GM23338 (cell line): ENCODE data around the gene WDR27. TPM values are rescaled to one million over a fixed set of nuclear protein-coding genes. Genes with fewer than 3 reads are reported as not detected.
"Not testable (repeated sequence)": the region's sequence is repeated elsewhere in the genome, so short reads cannot be mapped to it uniquely, and the experiment has no call there.

Source experiments
- ATAC-seq: fragments of 200-7000 bp; cut with Tn5 transposase; 3 replicates; pipeline ENCODE4 v1.9.1; 2020
- DNase-seq: peaks from one replicate; pipeline ENCODE4 v3.0.0-alpha.2; 2015; ENCODE audit warnings: low spot score
- H2AFZ ChIP-seq: fragments of 200-600 bp; sonication (generic); 2 replicates; pipeline ENCODE4 v1.8.0; 2016; ENCODE audit warnings: antibody characterized with exemption, mild to moderate bottlenecking, moderate library complexity
- H3F3A ChIP-seq: fragments of 200-600 bp; sonication (generic); replicated peaks from 2 replicates; pipeline ENCODE4 v1.8.0; 2017; ENCODE audit warnings: antibody characterized with exemption, mixed run types, low read depth
- H3K27ac ChIP-seq: fragments of 200-600 bp; sonication (generic); 2 replicates; pipeline ENCODE4 v1.6.1; 2016; ENCODE audit warnings: low read depth
- H3K27me3 ChIP-seq: fragments of 200-600 bp; sonication (generic); 2 replicates; pipeline ENCODE4 v1.8.0; 2016; ENCODE audit warnings: mild to moderate bottlenecking, mixed run types, moderate library complexity; ENCODE audit not compliant: insufficient read depth
- H3K36me3 ChIP-seq: fragments of 200-600 bp; sonication (generic); 2 replicates; pipeline ENCODE4 v1.8.0; 2016; ENCODE audit warnings: mild to moderate bottlenecking; ENCODE audit not compliant: insufficient read depth
- H3K4me1 ChIP-seq: fragments of 200-600 bp; sonication (generic); 2 replicates; pipeline ENCODE4 v1.8.0; 2016; ENCODE audit warnings: mild to moderate bottlenecking, moderate library complexity; ENCODE audit not compliant: insufficient read depth
- H3K4me2 ChIP-seq: fragments of 200-600 bp; sonication (generic); 2 replicates; pipeline ENCODE4 v1.7.1; 2017; ENCODE audit warnings: mixed run types
- H3K4me3 ChIP-seq: fragments of 200-600 bp; sonication (generic); 2 replicates; pipeline ENCODE4 v1.6.1; 2016; ENCODE audit warnings: mixed run types
- H3K79me2 ChIP-seq: fragments of 200-600 bp; sonication (generic); replicated peaks from 2 replicates; pipeline ENCODE4 v1.8.0; 2017; ENCODE audit warnings: mild to moderate bottlenecking; ENCODE audit not compliant: insufficient read depth
- H3K9me2 ChIP-seq: fragments of 200-600 bp; sonication (generic); 2 replicates; pipeline ENCODE4 v1.8.0; 2017; ENCODE audit not compliant: insufficient read depth
- H4K20me1 ChIP-seq: fragments of 200-600 bp; sonication (generic); replicated peaks from 2 replicates; pipeline ENCODE4 v1.8.0; 2017; ENCODE audit warnings: mild to moderate bottlenecking; ENCODE audit not compliant: insufficient read depth
- H3K27ac Mint-ChIP-seq: 2 replicates; pipeline ENCODE4 v1.8.0; 2020; ENCODE audit warnings: inconsistent platforms, mild to moderate bottlenecking, moderate library complexity, mixed read lengths
- H3K27me3 Mint-ChIP-seq: 3 replicates; pipeline ENCODE4 v1.8.0; 2022; ENCODE audit warnings: low read depth, mild to moderate bottlenecking, moderate library complexity, mixed read lengths, inconsistent platforms; ENCODE audit not compliant: insufficient read depth, poor library complexity
- H3K36me3 Mint-ChIP-seq: 3 replicates; pipeline ENCODE4 v1.8.0; 2021; ENCODE audit warnings: low read depth, mild to moderate bottlenecking, inconsistent platforms, moderate library complexity, mixed read lengths
- H3K4me1 Mint-ChIP-seq: 3 replicates; pipeline ENCODE4 v1.8.0; 2020; ENCODE audit warnings: mild to moderate bottlenecking, inconsistent platforms, mixed read lengths
- H3K4me3 Mint-ChIP-seq: 3 replicates; pipeline ENCODE4 v1.8.0; 2021; ENCODE audit warnings: moderate library complexity, mild to moderate bottlenecking, inconsistent platforms, mixed read lengths
- H3K9me3 Mint-ChIP-seq: 3 replicates; pipeline ENCODE4 v1.8.0; 2020; ENCODE audit warnings: moderate library complexity, mild to moderate bottlenecking, inconsistent platforms, mixed read lengths
- CREB1 ChIP-seq: fragments of 250-450 bp; sonication (Bioruptor Pico); IDR thresholded peaks from 2 replicates; pipeline ENCODE4 v1.5.0; 2020; ENCODE audit warnings: low read depth, mild to moderate bottlenecking, moderate library complexity
- EZH2 ChIP-seq: fragments of 200-600 bp; sonication (generic); IDR thresholded peaks from one replicate; pipeline ENCODE4 v1.8.0; 2017; ENCODE audit warnings: antibody characterized with exemption, mild to moderate bottlenecking, low read depth; ENCODE audit not compliant: unreplicated experiment
- STAT1 ChIP-seq: IDR thresholded peaks from one replicate; pipeline ENCODE4 v1.6.1; 2016; ENCODE audit warnings: antibody characterized with exemption; ENCODE audit not compliant: unreplicated experiment
- ZNF114 ChIP-seq: fragments of 250-450 bp; sonication (Bioruptor Pico); IDR thresholded peaks from 2 replicates; pipeline ENCODE4 v1.5.0; 2020; ENCODE audit warnings: mild to moderate bottlenecking, moderate library complexity
- ZNF331 ChIP-seq: fragments of 250-450 bp; sonication (Bioruptor Pico); IDR thresholded peaks from 2 replicates; pipeline ENCODE4 v1.5.0; 2020; ENCODE audit warnings: low read depth, mild to moderate bottlenecking, moderate library complexity
- polyA plus RNA-seq: library from polyadenylated mRNA; unstranded; fragments of >200 nt; fragmentation: Nextera tagmentation; extraction: Ambion mirVana; gene quantifications from 2 replicates; pipeline ENCODE4 v1.2.1, GENCODE V29; 2016
- total RNA-seq: library from RNA; depleted of rRNA; stranded (reverse); fragments of >200 nt; shearing (Covaris generic); gene quantifications from 2 replicates; pipeline ENCODE4 v1.2.3, GENCODE V29; 2014
- TF ChIP-seq, protein P1 (sequence below), 2 experiments: fragments of 200-600 bp in 1 of 2; sonication (generic) in 1 of 2; conservative IDR thresholded peaks; 2 replicates each; pipeline versions ENCODE4 v1.5.1 to v1.6.1; 2016 to 2017; ENCODE audit warnings: antibody characterized with exemption in 2 of 2, low read depth in 2 of 2, mild to moderate bottlenecking in 2 of 2, moderate library complexity in 1 of 2
- TF ChIP-seq, protein P2 (sequence below): IDR thresholded peaks from 2 replicates; pipeline ENCODE4 v1.6.1; 2016; ENCODE audit warnings: antibody characterized with exemption

Gene WDR27
- total and polyA plus RNA-seq, 2 experiments from 2014 or later = 55.3 to 80.4 TPM

DNA sequence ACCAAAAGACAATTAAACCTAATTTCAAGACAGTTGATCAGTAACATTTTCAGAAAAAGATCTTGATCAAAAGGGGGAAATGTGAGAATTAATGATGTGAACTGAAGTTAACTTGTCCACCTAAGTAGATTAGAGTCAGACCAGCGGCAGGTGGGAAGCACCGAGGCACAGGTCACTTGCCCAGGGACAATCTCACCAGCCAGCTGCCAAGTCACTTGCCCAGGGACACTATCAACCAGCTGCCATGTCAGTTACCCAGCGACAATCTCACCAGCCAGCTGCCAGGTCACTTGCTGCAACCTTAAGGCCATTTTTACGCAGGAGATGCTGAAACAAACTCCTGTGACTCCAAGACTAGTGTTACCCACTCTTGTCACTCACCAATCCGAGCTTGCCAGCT, 260.5 kb downstream of the WDR27 start (continued):
- TF ChIP-seq EZH2 (no peak), ZNF331 (CRISPR knock-in tag) (no peak), ZNF114 (CRISPR knock-in tag) (no peak)
- TF ChIP-seq, protein P1, sequence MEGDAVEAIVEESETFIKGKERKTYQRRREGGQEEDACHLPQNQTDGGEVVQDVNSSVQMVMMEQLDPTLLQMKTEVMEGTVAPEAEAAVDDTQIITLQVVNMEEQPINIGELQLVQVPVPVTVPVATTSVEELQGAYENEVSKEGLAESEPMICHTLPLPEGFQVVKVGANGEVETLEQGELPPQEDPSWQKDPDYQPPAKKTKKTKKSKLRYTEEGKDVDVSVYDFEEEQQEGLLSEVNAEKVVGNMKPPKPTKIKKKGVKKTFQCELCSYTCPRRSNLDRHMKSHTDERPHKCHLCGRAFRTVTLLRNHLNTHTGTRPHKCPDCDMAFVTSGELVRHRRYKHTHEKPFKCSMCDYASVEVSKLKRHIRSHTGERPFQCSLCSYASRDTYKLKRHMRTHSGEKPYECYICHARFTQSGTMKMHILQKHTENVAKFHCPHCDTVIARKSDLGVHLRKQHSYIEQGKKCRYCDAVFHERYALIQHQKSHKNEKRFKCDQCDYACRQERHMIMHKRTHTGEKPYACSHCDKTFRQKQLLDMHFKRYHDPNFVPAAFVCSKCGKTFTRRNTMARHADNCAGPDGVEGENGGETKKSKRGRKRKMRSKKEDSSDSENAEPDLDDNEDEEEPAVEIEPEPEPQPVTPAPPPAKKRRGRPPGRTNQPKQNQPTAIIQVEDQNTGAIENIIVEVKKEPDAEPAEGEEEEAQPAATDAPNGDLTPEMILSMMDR (conservative IDR thresholded peaks at IDR 0.05; ENCODE audit: low read depth in 2 of 2) = no peak

DNA sequence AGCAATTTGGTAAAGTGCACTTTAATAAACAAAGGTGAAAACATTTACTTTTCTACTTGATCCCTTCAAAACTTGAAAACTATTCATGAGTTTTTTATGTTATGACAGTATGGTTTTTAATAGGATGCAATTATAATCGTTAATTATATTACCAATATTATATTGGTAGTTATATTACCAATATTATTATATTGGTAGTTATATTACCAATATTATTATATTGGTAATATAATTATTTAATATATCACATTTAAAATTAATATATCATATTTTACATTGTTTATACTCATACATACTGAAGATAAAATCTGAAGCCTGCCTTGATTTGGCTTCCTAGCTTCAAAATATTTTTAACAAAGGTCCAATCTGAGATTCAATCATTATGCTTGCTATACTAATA, 262.1 kb downstream of the WDR27 start:
- Histone ChIP-seq H3K4me2 (no peak overlapping the region), H3K4me3 (no peak overlapping the region), H3K4me1 (no peaks in the 10 kb centered on the region), H3K79me2 (no peaks in the 10 kb centered on the region), H3K27ac (no peak overlapping the region), H4K20me1 (no peaks in the 10 kb centered on the region), H3K27me3 (no peaks in the 10 kb centered on the region), H3K36me3 (no peaks in the 10 kb centered on the region), H2AFZ (no peak overlapping the region), H3F3A (no peaks in the 10 kb centered on the region), H3K9me2 (no peaks in the 10 kb centered on the region; the same call in 1 of the 2 replicates)
- Mint-ChIP-seq H3K27ac (no peak overlapping the region), H3K4me3 (no peak overlapping the region), H3K9me3 (peaks cover 11% of the 10 kb centered on the region), H3K4me1 (no peaks in the 10 kb centered on the region), H3K27me3 (peaks cover 2% of the 10 kb centered on the region), H3K36me3 (peaks cover 8% of the 10 kb centered on the region; the same call in 2 of the 3 replicates)
- ATAC-seq = no peak
- TF ChIP-seq STAT1 (no peak), CREB1 (no peak)
- TF ChIP-seq, protein P2, sequence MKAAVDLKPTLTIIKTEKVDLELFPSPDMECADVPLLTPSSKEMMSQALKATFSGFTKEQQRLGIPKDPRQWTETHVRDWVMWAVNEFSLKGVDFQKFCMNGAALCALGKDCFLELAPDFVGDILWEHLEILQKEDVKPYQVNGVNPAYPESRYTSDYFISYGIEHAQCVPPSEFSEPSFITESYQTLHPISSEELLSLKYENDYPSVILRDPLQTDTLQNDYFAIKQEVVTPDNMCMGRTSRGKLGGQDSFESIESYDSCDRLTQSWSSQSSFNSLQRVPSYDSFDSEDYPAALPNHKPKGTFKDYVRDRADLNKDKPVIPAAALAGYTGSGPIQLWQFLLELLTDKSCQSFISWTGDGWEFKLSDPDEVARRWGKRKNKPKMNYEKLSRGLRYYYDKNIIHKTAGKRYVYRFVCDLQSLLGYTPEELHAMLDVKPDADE = no peak
- TF ChIP-seq, protein P1 (conservative IDR thresholded peaks at IDR 0.05; ENCODE audit: low read depth in 2 of 2) = no peak
- no peak for DNase-seq

DNA sequence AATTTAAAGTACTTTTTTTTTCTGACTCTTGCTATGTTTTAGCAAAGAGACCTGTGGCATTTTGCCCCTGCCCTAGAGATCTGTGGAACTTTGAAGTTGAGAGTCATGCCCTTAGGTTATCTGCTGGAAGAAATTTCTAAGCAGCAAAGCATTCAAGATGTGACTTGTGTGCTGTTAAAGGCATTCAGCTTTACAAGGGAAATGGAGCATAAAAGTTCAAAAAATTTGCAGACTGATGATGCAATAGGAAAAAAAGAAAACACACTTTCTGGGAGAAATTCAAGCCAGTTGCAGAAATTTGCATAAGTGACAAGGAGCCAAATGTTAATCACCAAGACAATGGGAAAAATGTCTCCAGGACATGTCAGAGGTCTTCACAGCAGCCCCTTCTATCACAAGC, 267.3 kb downstream of the WDR27 start:
- H3K4me1 ChIP-seq, H3K4me2 ChIP-seq, H3K27me3 ChIP-seq, H3K27me3 Mint-ChIP-seq, H3K4me1 Mint-ChIP-seq, H3K4me3 Mint-ChIP-seq, H3K27ac ChIP-seq, H3K79me2 ChIP-seq, H2AFZ ChIP-seq, DNase-seq, H3K9me2 ChIP-seq, H3K27ac Mint-ChIP-seq, ATAC-seq, H3K4me3 ChIP-seq, H3F3A ChIP-seq, H4K20me1 ChIP-seq: not testable (repeated sequence)
- H3K36me3 ChIP-seq = peaks cover 12% of the 10 kb centered on the region; the same call in 1 of the 2 replicates
- peaks cover 57% of the 10 kb centered on the region for H3K36me3 Mint-ChIP-seq
- H3K9me3 Mint-ChIP-seq = peaks cover 61% of the 10 kb centered on the region
